BE2C (cell line): Measurements from ENCODE around the gene UQCRHL.

ENCODE experiments used
- DNase-seq: peaks from one replicate; pipeline ENCODE4 v3.0.0-alpha.2; 2020
- H3K27me3 ChIP-seq: fragments of 250-450 bp; sonication (Bioruptor Pico); 2 replicates; pipeline ENCODE4 v1.5.1; 2020; ENCODE audit warnings: mild to moderate bottlenecking
- H3K36me3 ChIP-seq: fragments of 250-450 bp; sonication (Bioruptor Pico); 2 replicates; pipeline ENCODE4 v1.5.1; 2020; ENCODE audit warnings: mild to moderate bottlenecking
- H3K4me1 ChIP-seq: fragments of 250-450 bp; sonication (Bioruptor Pico); 2 replicates; pipeline ENCODE4 v1.5.1; 2020
- H3K4me3 ChIP-seq: 2 replicates; pipeline ENCODE4 v1.5.1; 2011; ENCODE audit warnings: low read depth, low read length
- H3K9me3 ChIP-seq: fragments of 250-450 bp; sonication (Bioruptor Pico); 2 replicates; pipeline ENCODE4 v1.5.1; 2020
- TF ChIP-seq, protein P1 (sequence below): IDR thresholded peaks from 2 replicates; pipeline ENCODE4 v1.5.1; 2012; ENCODE audit warnings: mild to moderate bottlenecking, low read depth, low read length

UQCRHL gene

DNA sequence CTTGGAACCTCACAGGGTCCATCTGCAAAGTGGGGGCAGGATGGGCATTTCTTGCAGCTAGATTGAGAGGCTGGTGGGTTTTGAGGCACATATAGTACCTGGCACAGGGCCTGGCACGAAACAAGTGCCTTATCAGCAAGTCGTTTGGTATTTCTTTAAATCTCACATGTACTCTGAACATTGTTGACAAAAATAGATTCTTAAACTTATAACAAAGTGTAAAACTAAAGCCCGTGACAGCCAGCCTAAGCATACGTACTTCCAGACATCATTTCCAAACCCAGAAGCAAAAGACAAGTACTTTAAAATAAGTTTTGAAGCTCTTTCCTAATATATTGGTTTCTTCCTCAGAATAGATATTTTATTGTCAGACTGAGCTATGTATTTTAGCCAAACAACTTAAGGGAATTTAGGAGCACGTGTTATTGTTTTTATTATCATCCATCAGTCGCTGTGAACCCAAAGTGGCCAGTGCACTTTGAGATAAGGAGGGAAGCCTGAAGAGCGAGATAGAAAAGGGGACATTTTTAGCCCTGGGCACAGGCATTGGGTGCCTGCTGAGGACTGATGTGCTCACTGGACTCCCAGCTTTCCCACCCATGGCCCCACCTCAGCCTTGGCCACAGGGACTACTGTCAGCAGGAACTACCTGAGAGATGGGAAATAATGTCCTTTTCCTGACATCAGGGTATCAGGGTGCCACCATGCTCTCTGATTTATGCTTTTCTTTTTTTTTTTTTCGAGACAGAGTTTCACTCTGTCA, 45.9 kb downstream of the UQCRHL start:
- TF ChIP-seq, protein P1, sequence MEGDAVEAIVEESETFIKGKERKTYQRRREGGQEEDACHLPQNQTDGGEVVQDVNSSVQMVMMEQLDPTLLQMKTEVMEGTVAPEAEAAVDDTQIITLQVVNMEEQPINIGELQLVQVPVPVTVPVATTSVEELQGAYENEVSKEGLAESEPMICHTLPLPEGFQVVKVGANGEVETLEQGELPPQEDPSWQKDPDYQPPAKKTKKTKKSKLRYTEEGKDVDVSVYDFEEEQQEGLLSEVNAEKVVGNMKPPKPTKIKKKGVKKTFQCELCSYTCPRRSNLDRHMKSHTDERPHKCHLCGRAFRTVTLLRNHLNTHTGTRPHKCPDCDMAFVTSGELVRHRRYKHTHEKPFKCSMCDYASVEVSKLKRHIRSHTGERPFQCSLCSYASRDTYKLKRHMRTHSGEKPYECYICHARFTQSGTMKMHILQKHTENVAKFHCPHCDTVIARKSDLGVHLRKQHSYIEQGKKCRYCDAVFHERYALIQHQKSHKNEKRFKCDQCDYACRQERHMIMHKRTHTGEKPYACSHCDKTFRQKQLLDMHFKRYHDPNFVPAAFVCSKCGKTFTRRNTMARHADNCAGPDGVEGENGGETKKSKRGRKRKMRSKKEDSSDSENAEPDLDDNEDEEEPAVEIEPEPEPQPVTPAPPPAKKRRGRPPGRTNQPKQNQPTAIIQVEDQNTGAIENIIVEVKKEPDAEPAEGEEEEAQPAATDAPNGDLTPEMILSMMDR, result no peak
- Histone ChIP-seq H3K4me1 (peaks cover 12% of the 10 kb centered on the region; the same call in 1 of the 2 replicates), H3K36me3 (no peaks in the 10 kb centered on the region), H3K9me3 (no peaks in the 10 kb centered on the region), H3K27me3 (peaks cover 6% of the 10 kb centered on the region; the same call in 1 of the 2 replicates), H3K4me3 (no peak overlapping the region)
- no peak for DNase-seq

DNA sequence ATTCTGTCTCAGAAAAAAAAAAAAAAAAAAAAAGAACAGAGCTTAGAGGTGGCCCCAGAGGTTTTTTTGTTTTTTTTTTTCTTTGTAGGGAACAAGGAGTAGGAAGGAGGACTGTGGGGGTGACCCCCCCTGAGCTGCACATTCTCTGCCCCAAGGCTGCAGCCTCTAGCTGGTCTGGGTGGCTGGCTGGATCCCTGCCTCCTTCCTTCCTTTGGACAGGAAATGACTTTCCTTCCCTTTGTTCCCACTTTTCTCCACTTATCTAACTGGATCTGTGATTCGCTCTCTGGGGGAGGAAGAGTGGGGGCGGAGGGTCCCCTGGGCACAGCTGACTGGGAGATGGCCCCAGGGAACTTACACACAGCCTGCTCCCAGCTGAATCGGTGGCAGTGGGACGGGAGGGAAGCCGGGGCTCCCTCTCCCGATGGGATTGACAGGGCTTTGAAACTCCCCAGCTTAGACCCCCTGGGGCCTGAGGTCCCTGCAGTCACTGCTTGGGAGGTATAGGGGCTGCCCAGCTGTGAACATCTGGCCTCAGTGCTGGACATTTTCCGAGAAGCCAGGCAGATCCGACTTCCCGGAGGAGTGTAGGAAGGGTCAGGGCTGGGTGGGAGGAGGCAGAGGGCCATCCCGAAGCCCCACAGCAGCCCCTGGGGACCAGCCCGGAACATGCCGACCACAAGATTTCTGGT, 46.8 kb downstream of the UQCRHL start:
- no peak for DNase-seq
- TF ChIP-seq, protein P1, result no peak

DNA sequence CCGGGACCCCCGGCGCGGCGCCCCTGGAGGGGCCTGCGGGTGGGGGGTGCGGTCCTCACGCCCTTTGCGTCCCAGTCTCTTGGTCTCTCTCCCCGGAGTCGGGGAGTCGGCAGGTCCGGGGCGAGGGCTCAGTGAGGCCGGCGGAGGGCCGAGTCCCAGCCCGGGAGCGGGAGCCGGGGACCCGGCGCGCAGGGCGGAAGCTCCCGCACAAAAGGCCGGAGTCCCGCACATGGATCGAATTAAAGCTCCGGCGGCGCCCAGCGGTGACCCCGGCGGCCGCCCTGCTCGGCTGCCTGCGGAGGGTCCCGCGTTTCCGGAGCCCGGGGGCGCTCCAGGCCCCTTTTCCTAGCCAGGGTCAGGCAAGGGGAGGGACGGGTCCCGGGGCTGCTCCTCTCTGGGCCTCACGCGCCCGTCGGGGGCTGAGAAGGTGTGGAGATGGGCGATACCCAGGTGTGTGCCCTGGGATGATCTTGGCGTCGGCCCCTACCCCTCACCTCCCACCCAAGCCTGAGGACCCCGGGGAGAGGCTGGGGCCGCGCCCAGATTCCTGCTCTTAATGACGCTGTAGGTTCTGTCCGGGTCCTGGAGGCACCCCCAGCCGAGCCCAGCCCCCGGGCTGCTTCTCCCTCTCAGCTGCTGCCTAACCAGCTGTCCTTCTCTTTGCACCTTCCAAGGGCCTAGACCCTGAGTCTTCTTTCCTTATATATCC, 48.3 kb downstream of the UQCRHL start:
- H3K4me3 ChIP-seq, result peak overlapping the region; percentile 37
- no peak for DNase-seq
- H3K27me3 ChIP-seq, result peaks cover 6% of the 10 kb centered on the region; the same call in 1 of the 2 replicates
- H3K36me3 ChIP-seq, result no peaks in the 10 kb centered on the region
- peaks cover 12% of the 10 kb centered on the region; the same call in 1 of the 2 replicates for H3K4me1 ChIP-seq
- H3K9me3 ChIP-seq, result no peaks in the 10 kb centered on the region
- TF ChIP-seq, protein P1, result no peak

More for the DNA sequence above, 46.8 kb downstream of the UQCRHL start:
- H3K4me1 ChIP-seq, result peaks cover 12% of the 10 kb centered on the region; the same call in 1 of the 2 replicates
- peak overlapping the region; percentile 19; the same call in 1 of the 2 replicates for H3K4me3 ChIP-seq
- H3K9me3 ChIP-seq, result no peaks in the 10 kb centered on the region
- no peaks in the 10 kb centered on the region for H3K36me3 ChIP-seq
- peaks cover 6% of the 10 kb centered on the region; the same call in 1 of the 2 replicates for H3K27me3 ChIP-seq

DNA sequence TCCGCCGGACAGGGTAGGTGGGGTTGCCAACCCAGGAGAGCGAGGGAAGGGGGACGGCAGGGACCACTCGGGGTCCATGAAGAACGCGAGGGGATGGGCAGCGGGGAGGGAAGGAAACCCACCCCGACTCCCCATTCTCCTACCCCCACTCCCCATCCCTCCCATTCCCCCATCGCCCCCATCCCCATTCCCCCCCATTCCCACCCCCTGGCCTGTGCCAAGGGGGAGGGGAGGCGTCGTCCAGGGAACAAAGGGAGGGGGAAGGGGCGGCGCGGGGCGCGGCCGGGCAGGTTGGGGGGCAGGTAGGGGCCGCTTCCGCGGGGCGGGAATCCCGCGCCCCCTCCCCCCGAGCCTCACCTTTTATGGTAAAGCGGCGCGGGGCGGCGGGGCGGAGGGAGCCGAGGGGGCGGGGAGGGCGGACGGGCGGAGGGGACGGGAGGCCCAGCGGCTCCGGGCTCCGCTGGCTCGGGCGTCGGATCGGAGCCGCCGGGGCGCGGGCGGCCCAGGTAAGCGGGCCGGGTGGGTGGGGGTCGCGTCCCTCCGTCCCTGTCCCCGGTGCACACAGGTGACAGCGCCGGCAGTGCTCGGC, 49.0 kb downstream of the UQCRHL start, which contains the start of gene FBLIM1:
Gene FBLIM1 (plus strand): TSS at position 453 of the 589 bp plus-strand sequence. CDS start 6,189 bp downstream, outside the sequence.
- H3K4me3 ChIP-seq, result peak within 1 kb of the TSS; percentile 37
- TF ChIP-seq, protein P1, result no peak
- H3K36me3 ChIP-seq, result no peaks in the 10 kb centered on the region
- peaks cover 6% of the 10 kb centered on the region; the same call in 1 of the 2 replicates for H3K27me3 ChIP-seq
- H3K9me3 ChIP-seq, result no peaks in the 10 kb centered on the region
- H3K4me1 ChIP-seq, result peaks cover 12% of the 10 kb centered on the region; the same call in 1 of the 2 replicates
- DNase-seq, result no peak

DNA sequence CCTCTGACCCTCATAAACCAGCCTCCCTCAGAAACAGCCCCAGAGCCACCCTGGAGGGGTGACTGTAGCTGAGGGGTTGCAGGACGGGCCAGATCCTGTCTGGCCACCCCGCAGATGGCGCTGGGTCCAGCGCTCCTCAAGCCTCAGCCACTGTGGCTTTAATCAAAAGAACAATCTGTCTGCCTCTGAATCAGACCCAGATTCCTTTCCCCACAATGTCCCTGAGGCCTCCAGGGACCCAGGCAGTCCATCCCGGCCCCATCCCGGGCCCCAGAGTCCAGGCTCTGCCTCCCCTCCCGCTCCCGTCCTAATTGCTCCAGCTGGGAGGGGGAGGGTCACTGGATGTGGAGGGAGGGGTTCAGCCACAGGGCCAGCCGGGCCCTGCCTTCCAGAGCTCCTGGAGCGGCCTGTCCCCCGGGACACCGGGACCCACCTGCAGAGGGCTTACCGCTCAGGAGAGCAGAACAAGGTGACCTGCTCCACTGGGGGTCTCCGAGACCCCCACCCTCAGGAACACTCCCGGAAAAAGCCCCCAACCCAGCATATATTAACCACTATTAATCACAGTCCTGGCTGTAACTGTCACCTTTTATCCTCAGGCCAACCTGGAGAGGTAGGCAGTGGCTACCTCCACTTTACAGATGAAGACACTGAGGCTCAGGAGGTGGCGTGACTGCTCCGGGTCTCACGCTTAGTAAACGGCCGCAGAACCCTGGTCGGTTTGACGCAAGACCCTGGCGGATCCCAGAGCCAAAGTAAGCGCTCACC, 49.7 kb downstream of the UQCRHL start:
- peak; percentile 52 for DNase-seq
- peaks cover 6% of the 10 kb centered on the region; the same call in 1 of the 2 replicates for H3K27me3 ChIP-seq
- TF ChIP-seq, protein P1, result no peak
- no peaks in the 10 kb centered on the region for H3K9me3 ChIP-seq
- peak overlapping the region; percentile 16 for H3K4me3 ChIP-seq
- H3K36me3 ChIP-seq, result no peaks in the 10 kb centered on the region
- H3K4me1 ChIP-seq, result peaks cover 12% of the 10 kb centered on the region; the same call in 1 of the 2 replicates
